NT2/D1 (cell line): ENCODE data around the gene SCGB1D4.
"Not testable (repeated sequence)": the region's sequence is repeated elsewhere in the genome, so short reads cannot be mapped to it uniquely, and the experiment has no call there.

Experiments used
- SUZ12 ChIP-seq: IDR thresholded peaks from 2 replicates; pipeline ENCODE4 v1.6.1; 2011; ENCODE audit not compliant: insufficient read length, insufficient read depth; ENCODE audit errors: extremely low read depth
- YY1 ChIP-seq: IDR thresholded peaks from 2 replicates; pipeline ENCODE4 v1.6.1; 2011; ENCODE audit not compliant: insufficient read length, insufficient read depth
- ZNF274 ChIP-seq: IDR thresholded peaks from 2 replicates; pipeline ENCODE4 v1.6.1; 2011; ENCODE audit warnings: mild to moderate bottlenecking, low read depth, low read length

GRCh38 chr11:62326719-62327118 lies 27.8 kb upstream of the SCGB1D4 start:
- not testable (repeated sequence) for TF ChIP-seq SUZ12, YY1, ZNF274
